ENCODE measurements around the gene WNT16.

DNA sequence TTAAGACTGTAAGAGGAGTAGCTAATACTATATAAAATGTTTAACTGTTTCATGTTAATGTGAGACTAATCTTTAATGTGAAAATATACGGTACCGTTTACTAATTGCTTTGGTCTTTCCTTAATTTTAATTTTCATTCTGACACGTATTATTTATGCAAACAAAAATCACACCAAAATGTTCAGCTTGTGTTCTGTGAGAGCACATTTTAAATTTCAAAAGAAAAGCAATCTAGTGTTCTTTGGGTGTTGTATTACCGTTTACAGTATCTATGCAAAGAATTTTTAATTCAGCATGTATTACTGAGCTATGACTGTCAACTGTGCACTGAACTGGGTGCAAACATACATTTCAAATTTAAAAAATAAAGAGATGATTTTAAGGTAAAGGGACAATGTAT is 2.2 kb downstream of the WNT16 start:
- TF ChIP-seq POLR2A (IDR thresholded peaks at IDR 0.05; ENCODE audit: low read length) (no peak), GATA1 (IDR thresholded peaks at IDR 0.05; ENCODE audit: low read depth, low read length) (no peak)
